GM12891 (cell line): Measurements from ENCODE around the gene PAX8.

Experiments
- POLR2A ChIP-seq: IDR thresholded peaks from 2 replicates; pipeline ENCODE4 v1.6.1; 2011; ENCODE audit warnings: low read depth, low read length, control low read depth
- POLR2AphosphoS5 ChIP-seq: IDR thresholded peaks from 2 replicates; pipeline ENCODE4 v1.6.1; 2011; ENCODE audit warnings: low read depth, low read length, control low read depth
- POU2F2 ChIP-seq: IDR thresholded peaks from 2 replicates; pipeline ENCODE4 v1.6.1; 2011; ENCODE audit warnings: low read depth, mild to moderate bottlenecking, control low read depth, low read length, moderate library complexity
- TAF1 ChIP-seq: IDR thresholded peaks from 2 replicates; pipeline ENCODE4 v1.6.1; 2011; ENCODE audit warnings: low read depth, low read length, control low read depth

DNA sequence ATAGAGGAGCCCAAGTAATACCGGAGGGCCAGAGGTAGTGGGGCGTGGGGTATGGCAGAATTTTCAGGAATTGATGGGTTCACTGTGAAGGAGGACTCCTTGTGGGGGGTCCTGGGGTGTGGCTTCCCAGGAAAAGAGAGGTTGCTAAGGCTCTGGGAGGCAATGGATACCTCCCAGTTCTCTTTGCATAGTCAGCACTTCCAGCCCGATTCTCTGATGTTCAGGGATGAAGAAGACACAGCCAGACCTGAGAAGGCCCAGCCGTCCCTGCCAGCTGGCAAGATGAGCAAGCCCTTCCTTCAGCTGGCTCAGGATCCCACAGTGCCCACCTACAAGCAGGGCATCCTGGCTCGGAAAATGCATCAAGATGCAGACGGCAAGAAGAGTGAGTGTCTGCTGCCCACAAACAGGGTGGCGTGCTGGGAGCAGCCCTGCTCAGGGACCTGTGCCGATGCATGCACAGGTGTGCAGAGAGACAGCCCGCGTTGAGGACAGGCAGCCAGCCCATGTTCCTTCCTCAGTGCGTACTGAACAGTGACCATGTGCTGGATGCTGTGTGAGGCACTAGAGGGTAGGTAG is 82.7 kb downstream of the PAX8 start:
- TF ChIP-seq POLR2A, result no peak
- TF ChIP-seq POLR2AphosphoS5, result no peak
- TF ChIP-seq TAF1, result no peak
- TF ChIP-seq POU2F2, result no peak
